NCI-H187 (cell line): ENCODE data around the gene NBEA.
"Not testable (repeated sequence)": the region's sequence is repeated elsewhere in the genome, so short reads cannot be mapped to it uniquely, and the experiment has no call there.

Experiments used
- DNase-seq, 2 experiments: peaks; one replicate each; lab custom pipeline; 2025; lab: John Stamatoyannopoulos, UW

The NBEA gene

GRCh38 chr13:35387682-35388250 is 445.7 kb downstream of the NBEA start:
- DNase-seq, result no peak

- DNase-seq, result no peak
These were observed 446.6 kb downstream of the NBEA start for GRCh38 chr13:35388441-35389355.

- DNase-seq, result no peak
These were observed 447.5 kb downstream of the NBEA start for GRCh38 chr13:35389535-35389934.

GRCh38 chr13:35392768-35393167 is 450.7 kb downstream of the NBEA start:
- no peak for DNase-seq

- no peak for DNase-seq
These were observed 451.8 kb downstream of the NBEA start for GRCh38 chr13:35393886-35394285.

GRCh38 chr13:35408285-35408684 is 466.2 kb downstream of the NBEA start:
- DNase-seq, result not testable (repeated sequence)

GRCh38 chr13:35411059-35411744 is 469.1 kb downstream of the NBEA start:
- no peak for DNase-seq

GRCh38 chr13:35448465-35448864 is 506.4 kb downstream of the NBEA start:
- no peak for DNase-seq

GRCh38 chr13:35449821-35450220 is 507.8 kb downstream of the NBEA start:
- no peak for DNase-seq

- DNase-seq, result no peak
These were observed 513.0 kb downstream of the NBEA start for GRCh38 chr13:35455022-35455421.

- DNase-seq, result no peak
These were observed 515.2 kb downstream of the NBEA start for GRCh38 chr13:35457258-35457657.

- no peak for DNase-seq
These were observed 518.0 kb downstream of the NBEA start for GRCh38 chr13:35460061-35460460.

GRCh38 chr13:35465371-35465770 is 523.3 kb downstream of the NBEA start:
- no peak for DNase-seq

- DNase-seq, result no peak
These were observed 526.1 kb downstream of the NBEA start for GRCh38 chr13:35468195-35468594.

- no peak for DNase-seq
These were observed 527.9 kb downstream of the NBEA start for GRCh38 chr13:35469806-35470525.

GRCh38 chr13:35470671-35471661 is 528.9 kb downstream of the NBEA start:
- no peak for DNase-seq

GRCh38 chr13:35471706-35472322 is 529.7 kb downstream of the NBEA start:
- no peak for DNase-seq

- DNase-seq, result no peak
These were observed 530.3 kb downstream of the NBEA start for GRCh38 chr13:35472323-35472881.

GRCh38 chr13:35473206-35473775 is 531.2 kb downstream of the NBEA start:
- DNase-seq, result no peak

GRCh38 chr13:35473802-35474201 is 531.7 kb downstream of the NBEA start:
- DNase-seq, result no peak
